ELF-1 (cell line): ENCODE measurements around the gene SMG5.
"Not testable (repeated sequence)": the region's sequence is repeated elsewhere in the genome, so short reads cannot be mapped to it uniquely, and the experiment has no call there.

ENCODE experiments used
- DNase-seq: peaks from one replicate; pipeline ENCODE4 v3.0.0-alpha.2; 2016; ENCODE audit warnings: low read depth, low spot score

Gene SMG5

GRCh38 chr1:156282479-156283222 lies at the start of gene SMG5:
Gene SMG5, minus strand, starts transcription at chr1:156282825. Its CDS starts 145 bp downstream, at chr1:156282680.
- peak; percentile 98 for DNase-seq

DNA sequence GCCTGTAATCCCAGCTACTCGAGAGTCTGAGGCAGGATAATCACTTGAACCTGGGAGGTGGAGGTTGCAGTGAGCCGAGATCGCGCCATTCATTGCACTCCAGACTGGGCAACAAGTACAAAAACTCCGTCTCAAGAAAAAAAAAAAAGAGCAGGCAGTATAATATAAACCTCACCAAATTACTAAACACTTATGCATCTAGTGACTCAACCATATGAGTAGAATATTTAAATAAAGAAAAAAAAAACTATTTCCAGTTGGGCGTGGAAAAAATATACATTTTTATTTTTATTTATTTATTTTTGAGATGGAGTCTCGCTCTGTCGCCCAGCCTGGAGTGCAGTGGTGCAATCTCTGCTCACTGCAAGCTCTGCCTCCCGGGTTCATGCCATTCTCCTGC lies 40.6 kb upstream of the SMG5 start:
- not testable (repeated sequence) for DNase-seq

GRCh38 chr1:156320560-156320959 lies 37.9 kb upstream of the SMG5 start:
- DNase-seq = no peak

DNA sequence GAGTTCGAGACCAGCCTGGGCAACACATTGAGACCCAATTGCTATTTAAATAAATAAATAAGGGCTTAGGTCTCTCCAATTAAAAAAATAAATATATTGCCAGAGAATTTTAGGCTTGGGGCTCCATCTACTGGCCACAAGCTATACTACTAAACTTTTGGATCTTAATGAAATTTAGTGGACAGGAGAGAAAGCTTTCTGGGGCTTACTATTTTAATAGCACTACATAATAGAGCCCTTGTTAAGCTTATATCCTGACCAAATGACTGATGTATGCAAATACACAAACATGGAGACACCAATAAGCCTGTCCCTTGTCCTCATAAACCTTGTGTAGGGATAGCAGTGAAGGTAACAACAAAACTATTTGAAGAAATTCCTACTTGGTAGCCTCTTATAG lies 37.0 kb upstream of the SMG5 start:
- no peak for DNase-seq

- no peak for DNase-seq
Observed at GRCh38 chr1:156316909-156317308, 34.3 kb upstream of the SMG5 start.

DNA sequence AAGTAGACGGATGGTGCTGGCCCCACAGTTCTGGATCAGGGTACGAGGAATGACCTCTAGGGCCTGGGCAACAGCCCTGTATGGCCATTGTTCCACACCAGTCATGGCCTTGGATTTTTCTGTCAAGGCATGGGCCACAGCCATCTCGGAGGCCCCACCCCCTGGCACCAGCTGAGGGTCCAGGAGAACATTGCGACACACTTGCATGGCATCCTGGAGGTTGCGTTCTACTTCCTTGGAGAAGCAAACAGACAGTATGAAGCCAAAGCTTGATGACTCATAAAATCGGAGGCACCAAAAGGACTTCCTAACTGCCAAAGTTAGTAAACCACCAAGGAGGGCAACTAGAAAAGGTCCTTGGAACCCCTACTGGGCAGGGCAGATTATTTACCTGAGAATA lies 28.3 kb upstream of the SMG5 start:
- DNase-seq = peak; percentile 6

DNA sequence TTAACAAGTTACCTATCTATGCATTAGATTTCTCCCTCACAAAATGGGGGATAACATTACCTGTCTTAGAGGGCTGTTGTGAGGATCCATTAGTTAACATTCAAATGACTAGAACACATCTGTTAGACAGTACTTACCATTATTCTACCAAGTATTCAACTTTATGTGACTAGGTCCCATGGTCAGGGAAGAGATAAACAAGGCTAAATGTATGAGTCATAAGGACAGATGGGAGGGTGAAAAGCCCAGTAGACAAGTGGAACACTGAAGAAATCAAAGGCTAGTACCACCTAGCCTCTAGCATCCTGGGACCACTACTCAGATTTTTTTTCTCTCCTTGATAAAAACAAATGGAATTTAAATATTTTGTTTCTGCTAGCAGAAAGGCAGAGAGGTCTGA lies 25.5 kb upstream of the SMG5 start:
- DNase-seq = no peak

GRCh38 chr1:156305215-156305614 lies 22.6 kb upstream of the SMG5 start:
- DNase-seq = no peak

- DNase-seq = no peak
Observed at GRCh38 chr1:156303241-156303640, 20.6 kb upstream of the SMG5 start.

- DNase-seq = no peak
Observed at GRCh38 chr1:156298852-156299357, 16.3 kb upstream of the SMG5 start, which contains the start of gene VHLL. Gene VHLL, minus strand, starts transcription at chr1:156299307. Its CDS starts 118 bp downstream, at chr1:156299189.

DNA sequence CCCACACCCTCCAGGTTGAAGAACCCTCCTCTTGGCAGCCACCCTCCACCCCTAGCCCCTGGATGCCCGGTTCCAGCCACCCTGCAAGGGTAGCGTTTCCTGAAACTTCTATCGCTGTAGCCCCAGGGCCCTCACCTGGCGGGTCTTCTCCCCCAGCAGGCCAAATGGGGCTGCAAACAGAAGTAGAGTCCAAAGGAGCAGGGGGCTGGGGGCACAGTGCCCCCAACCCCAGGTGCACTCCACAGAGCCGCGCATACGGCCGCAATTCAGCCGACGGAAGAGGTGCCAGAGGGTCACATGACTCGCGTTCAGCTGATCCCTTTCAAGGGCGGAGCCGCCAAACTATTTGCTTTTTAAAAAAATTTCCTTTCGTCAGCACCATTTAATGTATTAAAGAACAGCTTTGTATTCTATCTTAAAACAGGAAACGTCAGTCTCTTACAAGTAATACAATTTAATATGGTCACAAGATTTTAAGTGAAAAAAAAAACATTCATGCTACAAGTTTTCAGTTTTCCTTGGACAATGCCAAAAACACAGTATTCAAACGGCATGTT lies 12.8 kb upstream of the SMG5 start, which contains the start of gene GLMP:
GLMP (minus strand) TSS at position 289 of the 557 bp plus-strand sequence; CDS start at position 255, 34 bp downstream.
- DNase-seq = peak; percentile 38

DNA sequence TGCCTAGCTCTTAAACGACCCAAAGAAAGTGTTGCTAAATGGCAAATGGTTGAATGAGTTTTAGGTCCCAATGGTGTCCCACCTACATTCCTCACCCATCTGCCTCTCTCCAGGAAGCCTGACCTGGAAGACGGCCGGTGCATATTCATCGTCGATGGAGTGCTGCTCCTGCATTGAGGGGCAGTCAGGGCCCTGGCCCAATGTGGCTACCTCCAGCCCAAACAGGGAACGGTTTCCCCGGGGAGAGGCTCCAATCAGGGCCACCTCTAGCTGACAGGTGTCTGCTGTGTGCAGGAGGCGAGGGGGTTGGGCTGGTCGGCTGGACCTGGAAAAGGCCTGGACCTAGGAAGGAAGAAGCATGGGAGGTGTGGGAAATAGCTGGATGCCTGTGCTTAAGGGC lies 11.3 kb upstream of the SMG5 start:
- DNase-seq = no peak

DNA sequence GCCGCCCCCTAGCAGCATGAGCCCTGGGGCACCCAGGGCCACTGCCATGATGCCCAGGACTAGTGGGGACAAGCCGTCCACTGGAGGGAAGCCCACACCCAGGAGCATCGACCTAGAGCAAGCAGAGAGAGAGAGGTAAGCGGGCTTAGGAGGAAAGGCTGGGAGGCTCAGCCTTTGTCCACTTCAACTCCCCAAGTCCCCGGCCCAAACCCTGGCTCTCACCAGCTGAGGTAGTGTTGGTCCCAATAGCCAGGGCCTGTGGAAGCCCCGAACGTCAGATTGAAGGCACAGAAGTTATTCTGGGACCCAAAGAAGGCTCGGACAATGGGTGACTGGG lies 10.4 kb upstream of the SMG5 start:
- no peak for DNase-seq

- DNase-seq = peak; percentile 97
Observed at GRCh38 chr1:156291226-156292061, 8.8 kb upstream of the SMG5 start.

- no peak for DNase-seq
Observed at GRCh38 chr1:156289857-156290256, 7.2 kb upstream of the SMG5 start.

DNA sequence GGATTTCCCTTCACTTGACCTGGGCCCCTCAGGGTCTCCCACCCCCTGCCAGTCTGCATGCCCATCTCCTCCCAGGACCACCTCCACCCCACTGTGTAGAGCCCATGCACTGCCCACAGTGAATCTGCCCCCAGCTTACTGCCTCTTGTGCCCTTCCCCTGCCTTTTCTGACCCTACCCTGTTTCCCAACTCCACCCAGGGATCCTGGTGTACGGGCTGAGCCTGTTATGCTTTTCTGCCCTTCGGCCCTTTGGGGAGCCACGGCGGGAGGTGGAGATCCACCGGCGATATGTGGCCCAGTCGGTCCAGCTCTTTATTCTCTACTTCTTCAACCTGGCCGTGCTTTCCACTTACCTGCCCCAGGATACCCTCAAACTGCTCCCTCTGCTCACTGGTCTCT lies 3.4 kb upstream of the SMG5 start:
- DNase-seq = no peak

DNA sequence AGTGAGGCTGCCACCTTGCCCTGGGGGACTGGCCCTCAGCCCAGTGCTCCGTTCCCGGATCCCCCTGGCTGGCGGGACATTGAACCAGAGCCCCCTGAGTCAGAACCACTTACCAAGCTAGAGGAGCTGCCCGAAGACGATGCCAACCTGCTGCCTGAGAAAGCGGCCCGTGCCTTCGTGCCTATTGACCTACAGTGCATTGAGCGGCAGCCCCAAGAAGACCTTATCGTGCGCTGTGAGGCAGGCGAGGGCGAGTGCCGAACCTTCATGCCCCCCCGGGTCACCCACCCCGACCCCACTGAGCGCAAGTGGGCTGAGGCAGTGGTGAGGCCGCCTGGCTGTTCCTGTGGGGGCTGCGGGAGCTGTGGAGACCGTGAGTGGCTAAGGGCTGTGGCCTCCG lies 2.8 kb upstream of the SMG5 start:
- DNase-seq = no peak

DNA sequence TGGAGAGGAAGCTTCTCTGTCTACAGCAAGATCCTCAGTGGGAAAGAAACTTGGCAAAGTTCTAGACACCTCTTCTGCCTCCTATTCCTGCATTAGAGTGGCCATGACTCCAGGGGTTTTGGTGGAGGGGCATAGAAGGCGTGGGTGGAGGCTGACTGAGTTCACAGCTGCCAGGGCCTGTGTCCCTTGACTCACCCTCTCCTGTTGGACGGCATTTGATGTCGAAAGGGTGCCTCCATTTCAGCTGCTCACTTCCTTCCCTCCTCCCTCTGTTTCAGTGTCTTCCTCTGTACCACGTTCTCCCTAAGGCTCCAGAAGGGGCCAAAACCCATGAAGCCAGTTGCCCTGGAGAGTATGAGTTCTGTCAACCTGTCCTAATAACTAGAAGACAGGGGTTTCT lies 2.1 kb upstream of the SMG5 start:
- no peak for DNase-seq

DNA sequence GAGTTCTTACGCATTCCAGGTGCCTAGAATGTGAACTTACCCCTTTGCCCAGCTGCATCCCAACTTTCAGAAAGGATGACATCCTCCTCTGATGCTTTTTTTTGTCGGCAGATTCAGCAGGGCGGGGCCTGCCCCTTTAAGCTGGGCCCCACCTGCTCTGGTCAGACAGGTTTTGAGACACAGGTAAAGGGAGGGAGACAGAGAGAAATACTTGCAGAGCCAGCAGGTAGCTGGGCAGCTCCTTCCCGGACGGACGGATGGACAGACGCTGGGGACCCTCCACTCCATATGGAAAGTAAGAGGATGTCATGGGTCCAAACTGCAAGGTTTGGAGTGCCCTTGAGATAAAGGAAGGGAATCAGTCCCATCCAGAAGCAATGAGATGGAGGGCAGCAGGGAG lies 1.5 kb upstream of the SMG5 start, which contains the start of gene TMEM79:
TMEM79 (plus strand) TSS at position 214 of the 400 bp plus-strand sequence. CDS start 902 bp downstream, outside the sequence.
- DNase-seq = peak; percentile 44

GRCh38 chr1:156283521-156283920 lies 896 bp upstream of the SMG5 start:
- DNase-seq = no peak

- DNase-seq = peak; percentile 35
Observed at GRCh38 chr1:156281693-156282478, 739 bp downstream of the SMG5 start.
